T-helper 22 cell (primary cell): ENCODE measurements around the gene NDUFAF3.

Experiments
- DNase-seq: peaks from one replicate; pipeline ENCODE4 v3.0.0-alpha.2; 2020; ENCODE audit warnings: low read depth

Gene NDUFAF3

GRCh38 chr3:49054344-49054862, 32.5 kb downstream of the NDUFAF3 start:
- no peak for DNase-seq

- no peak for DNase-seq
Observed at GRCh38 chr3:49057268-49057667, 35.3 kb downstream of the NDUFAF3 start.

- DNase-seq: no peak
Observed at GRCh38 chr3:49058011-49058410, 36.1 kb downstream of the NDUFAF3 start.
